K562 (cell line): ENCODE measurements around the gene IDUA. TPM values are rescaled to one million over a fixed set of nuclear protein-coding genes. Genes with fewer than 3 reads are reported as not detected.

Source experiments
- ARNT ChIP-seq, 2 experiments: fragments of 450-650 bp; IDR thresholded peaks; 2 replicates each; pipeline ENCODE4 v1.6.1; 2016; ENCODE audit warnings: mild to moderate bottlenecking in 1 of 2
- CHAMP1 ChIP-seq: fragments of 450-650 bp; IDR thresholded peaks from 2 replicates; pipeline ENCODE4 v1.6.1; 2016; ENCODE audit warnings: mild to moderate bottlenecking
- CHD7 ChIP-seq: fragments of 200-600 bp; sonication (generic); IDR thresholded peaks from one replicate; pipeline ENCODE4 v1.6.1; 2012; ENCODE audit warnings: mild to moderate bottlenecking, low read depth, low read length, inconsistent platforms
- GATAD2A ChIP-seq: fragments of 450-650 bp; IDR thresholded peaks from 2 replicates; pipeline ENCODE4 v1.6.1; 2017
- MAFF ChIP-seq: IDR thresholded peaks from 2 replicates; pipeline ENCODE4 v1.6.1; 2012; ENCODE audit warnings: low read length, improper control_type of control experiment
- NCOA6 ChIP-seq: fragments of 450-650 bp; IDR thresholded peaks from 2 replicates; pipeline ENCODE4 v1.6.1; 2017; ENCODE audit warnings: mild to moderate bottlenecking
- NEUROD1 ChIP-seq: fragments of 150-350 bp; IDR thresholded peaks from 2 replicates; pipeline ENCODE4 v1.6.1; 2014; ENCODE audit warnings: borderline replicate concordance, low read length, low read depth; ENCODE audit not compliant: partially characterized antibody
- TAF9B ChIP-seq: fragments of 450-650 bp; IDR thresholded peaks from 2 replicates; pipeline ENCODE4 v1.6.1; 2018; ENCODE audit warnings: mild to moderate bottlenecking; ENCODE audit not compliant: partially characterized antibody
- polyA plus RNA-seq, 8 experiments: library from polyadenylated mRNA; depleted of rRNA in 4 of 8; stranded (reverse) in 5 of 8; unstranded in 3 of 8; fragments of >200 nt; fragmentation: Nextera tagmentation in 2 of 8; fragmentation: Illumina TruSeq in 1 of 8; extraction: Ambion mirVana in 2 of 8; extraction: Trizol in 1 of 8; gene quantifications; 2 replicates each; pipeline versions ENCODE4 v1.2.1 to v1.2.3, GENCODE V29; 2011 to 2014; ENCODE audit warnings: inconsistent platforms in 1 of 8, missing spikeins in 1 of 8
- total RNA-seq, 7 experiments: library from RNA; depleted of rRNA in 6 of 7; stranded (reverse); fragments of >200 nt in 6 of 7; fragmentation: Illumina TruSeq in 2 of 7; extraction: Trizol in 2 of 7; gene quantifications; 2 replicates each; pipeline versions ENCODE4 v1.2.1 to v1.2.3, GENCODE V29; 2011 to 2021; ENCODE audit warnings: low replicate concordance in 1 of 7
- TF ChIP-seq, protein P1 (sequence below): sonication (generic); formaldehyde crosslinking; IDR thresholded peaks from 2 replicates; pipeline ENCODE4 v1.8.0; 2022; ENCODE audit warnings: mild to moderate bottlenecking, missing genetic modification reagents
- TF ChIP-seq, protein P2 (sequence below): sonication (generic); formaldehyde crosslinking; IDR thresholded peaks from 2 replicates; pipeline ENCODE4 v1.8.1; 2022; ENCODE audit warnings: missing genetic modification reagents

Gene IDUA
- total and polyA plus RNA-seq, 9 of the 15 experiments (the other 6 are each of a cell fraction or from before 2014, with no cell fraction given) = 0.04 to 16.1 (median 1.2) TPM

- no peak for TF ChIP-seq CHD7
- TF ChIP-seq ARNT (IDR thresholded peaks at IDR 0.05) = no peak
- peak; percentile 92 for TF ChIP-seq MAFF
- no peak for TF ChIP-seq NEUROD1
- no peak for TF ChIP-seq TAF9B
- TF ChIP-seq, protein P1, sequence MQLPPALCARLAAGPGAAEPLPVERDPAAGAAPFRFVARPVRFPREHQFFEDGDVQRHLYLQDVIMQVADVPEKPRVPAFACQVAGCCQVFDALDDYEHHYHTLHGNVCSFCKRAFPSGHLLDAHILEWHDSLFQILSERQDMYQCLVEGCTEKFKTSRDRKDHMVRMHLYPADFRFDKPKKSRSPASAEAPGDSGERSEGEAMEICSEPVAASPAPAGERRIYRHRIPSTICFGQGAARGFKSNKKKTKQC = 0 out of 2 replicates have a peak, but pooled peaks have one; percentile 33
- TF ChIP-seq GATAD2A = no peak
- TF ChIP-seq CHAMP1 = no peak
- no peak for TF ChIP-seq NCOA6
- TF ChIP-seq, protein P2, sequence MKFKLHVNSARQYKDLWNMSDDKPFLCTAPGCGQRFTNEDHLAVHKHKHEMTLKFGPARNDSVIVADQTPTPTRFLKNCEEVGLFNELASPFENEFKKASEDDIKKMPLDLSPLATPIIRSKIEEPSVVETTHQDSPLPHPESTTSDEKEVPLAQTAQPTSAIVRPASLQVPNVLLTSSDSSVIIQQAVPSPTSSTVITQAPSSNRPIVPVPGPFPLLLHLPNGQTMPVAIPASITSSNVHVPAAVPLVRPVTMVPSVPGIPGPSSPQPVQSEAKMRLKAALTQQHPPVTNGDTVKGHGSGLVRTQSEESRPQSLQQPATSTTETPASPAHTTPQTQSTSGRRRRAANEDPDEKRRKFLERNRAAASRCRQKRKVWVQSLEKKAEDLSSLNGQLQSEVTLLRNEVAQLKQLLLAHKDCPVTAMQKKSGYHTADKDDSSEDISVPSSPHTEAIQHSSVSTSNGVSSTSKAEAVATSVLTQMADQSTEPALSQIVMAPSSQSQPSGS = no peak
Observed at GRCh38 chr4:993111-994029, 6.5 kb downstream of the IDUA start, which contains the start of gene SLC26A1 (continued).
